Activated naive CD4-positive, alpha-beta T cell treated with anti-CD3 and anti-CD28 coated beads, Interleukin-2, amount 10 ng/mL, durations not matched to agents 7 days and 5 days (primary cell): ENCODE measurements around the gene PLCH2.

Experiments used
- CTCF ChIA-PET: fragments of 350-600 bp; sonication (Branson Sonifier 250); formaldehyde crosslinking; loops from one replicate; lab custom pipeline; 2021; ENCODE audit warnings: antibody characterized with exemption; lab: Charles Lee
- DNase-seq: peaks from one replicate; pipeline ENCODE4 v3.0.0-alpha.2; 2020
- H3K27ac Mint-ChIP-seq: one replicate; pipeline ENCODE4 v1.8.0; 2021; ENCODE audit warnings: mild to moderate bottlenecking, moderate library complexity, mixed read lengths
- H3K27me3 Mint-ChIP-seq: one replicate; pipeline ENCODE4 v1.8.0; 2021; ENCODE audit warnings: mild to moderate bottlenecking, mixed read lengths
- H3K36me3 Mint-ChIP-seq: one replicate; pipeline ENCODE4 v1.8.0; 2021; ENCODE audit warnings: mixed read lengths
- H3K4me1 Mint-ChIP-seq: one replicate; pipeline ENCODE4 v1.8.0; 2021; ENCODE audit warnings: mixed read lengths
- H3K4me3 Mint-ChIP-seq: one replicate; pipeline ENCODE4 v1.8.0; 2021; ENCODE audit warnings: mild to moderate bottlenecking, moderate library complexity, mixed read lengths
- H3K9me3 Mint-ChIP-seq: one replicate; pipeline ENCODE4 v1.8.0; 2021; ENCODE audit warnings: mixed read lengths

Gene PLCH2

DNA sequence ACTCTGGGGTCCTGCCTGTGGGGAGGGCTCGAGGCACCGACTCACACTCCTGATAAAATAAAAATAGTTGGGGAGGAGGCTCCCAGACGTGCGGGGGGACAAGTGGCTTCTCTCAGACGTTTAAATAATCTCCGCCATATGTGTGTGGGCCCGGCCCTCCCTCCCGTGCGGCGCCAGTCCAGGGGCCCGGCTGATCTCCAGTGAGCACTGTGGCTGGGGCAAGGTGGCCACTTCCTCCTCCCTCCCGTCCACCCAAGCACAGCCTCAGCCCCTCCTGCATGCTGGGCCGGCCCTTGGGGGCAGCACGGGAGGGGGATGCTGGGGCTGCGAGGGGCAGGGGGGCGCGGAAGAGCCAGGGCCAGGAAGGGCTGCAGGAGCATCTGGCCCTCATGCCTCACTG, 4.0 kb upstream of the PLCH2 start:
- H3K27me3 Mint-ChIP-seq = peaks cover 22% of the 10 kb centered on the region
- no peaks in the 10 kb centered on the region for H3K4me1 Mint-ChIP-seq
- no peak overlapping the region for H3K4me3 Mint-ChIP-seq
- no peaks in the 10 kb centered on the region for H3K9me3 Mint-ChIP-seq
- H3K27ac Mint-ChIP-seq = no peak overlapping the region
- CTCF ChIA-PET = no interaction called here
- H3K36me3 Mint-ChIP-seq = no peaks in the 10 kb centered on the region
- no peak for DNase-seq

DNA sequence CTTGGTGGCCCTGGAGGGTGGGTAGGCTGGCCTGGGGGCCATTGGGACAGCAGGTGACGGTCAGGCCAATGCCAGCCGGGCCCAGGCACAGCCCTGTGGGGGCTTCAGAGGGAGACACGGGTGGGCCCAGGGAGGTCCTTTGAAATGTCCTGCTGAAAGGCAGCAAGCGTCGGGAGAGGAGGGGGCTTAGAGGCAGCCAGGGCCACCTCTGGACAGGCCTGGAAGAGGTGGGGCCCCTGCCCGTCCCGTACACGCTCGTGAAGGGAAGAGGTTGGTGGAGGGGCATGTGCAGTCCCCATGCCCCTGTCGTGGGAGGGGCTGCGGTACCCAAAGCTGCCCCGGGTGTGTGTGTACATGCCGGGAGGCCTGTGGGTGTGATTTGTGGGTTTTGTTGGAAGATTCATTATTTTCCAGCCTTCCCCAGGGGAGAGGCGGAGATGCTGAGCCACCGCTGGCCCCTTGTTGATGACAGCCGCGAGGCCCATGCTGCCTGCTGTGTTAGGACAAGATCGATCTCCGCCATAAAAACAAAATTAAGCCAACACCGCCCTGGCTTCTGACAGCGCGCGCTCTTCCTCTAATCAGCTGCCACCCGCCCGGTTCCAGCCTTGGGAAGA, 3.4 kb upstream of the PLCH2 start:
- H3K27ac Mint-ChIP-seq = no peak overlapping the region
- H3K36me3 Mint-ChIP-seq = no peaks in the 10 kb centered on the region
- peaks cover 22% of the 10 kb centered on the region for H3K27me3 Mint-ChIP-seq
- CTCF ChIA-PET = no interaction called here
- no peaks in the 10 kb centered on the region for H3K9me3 Mint-ChIP-seq
- H3K4me3 Mint-ChIP-seq = no peak overlapping the region
- DNase-seq = no peak
- H3K4me1 Mint-ChIP-seq = no peaks in the 10 kb centered on the region

DNA sequence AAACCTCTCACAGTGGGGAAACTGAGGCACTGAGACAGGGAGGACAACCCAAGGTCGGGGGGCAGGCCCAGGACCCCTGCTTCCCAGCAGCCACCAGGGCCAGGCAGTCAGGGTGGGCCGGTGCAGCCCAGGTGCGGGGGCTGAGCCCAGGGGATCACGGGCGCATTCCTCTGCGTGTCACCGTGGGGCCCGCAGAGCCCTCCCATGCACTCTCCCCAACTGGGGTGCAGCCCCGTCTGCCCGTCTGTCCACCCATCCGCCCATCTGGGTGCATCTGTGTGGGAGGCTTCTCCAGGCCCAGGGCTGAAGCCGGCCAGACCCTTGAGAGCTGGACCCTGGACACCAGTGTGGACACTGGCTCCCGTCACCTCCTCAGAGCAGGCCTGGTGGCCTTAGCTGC, 2.9 kb upstream of the PLCH2 start:
- DNase-seq = no peak
- no peaks in the 10 kb centered on the region for H3K4me1 Mint-ChIP-seq

DNA sequence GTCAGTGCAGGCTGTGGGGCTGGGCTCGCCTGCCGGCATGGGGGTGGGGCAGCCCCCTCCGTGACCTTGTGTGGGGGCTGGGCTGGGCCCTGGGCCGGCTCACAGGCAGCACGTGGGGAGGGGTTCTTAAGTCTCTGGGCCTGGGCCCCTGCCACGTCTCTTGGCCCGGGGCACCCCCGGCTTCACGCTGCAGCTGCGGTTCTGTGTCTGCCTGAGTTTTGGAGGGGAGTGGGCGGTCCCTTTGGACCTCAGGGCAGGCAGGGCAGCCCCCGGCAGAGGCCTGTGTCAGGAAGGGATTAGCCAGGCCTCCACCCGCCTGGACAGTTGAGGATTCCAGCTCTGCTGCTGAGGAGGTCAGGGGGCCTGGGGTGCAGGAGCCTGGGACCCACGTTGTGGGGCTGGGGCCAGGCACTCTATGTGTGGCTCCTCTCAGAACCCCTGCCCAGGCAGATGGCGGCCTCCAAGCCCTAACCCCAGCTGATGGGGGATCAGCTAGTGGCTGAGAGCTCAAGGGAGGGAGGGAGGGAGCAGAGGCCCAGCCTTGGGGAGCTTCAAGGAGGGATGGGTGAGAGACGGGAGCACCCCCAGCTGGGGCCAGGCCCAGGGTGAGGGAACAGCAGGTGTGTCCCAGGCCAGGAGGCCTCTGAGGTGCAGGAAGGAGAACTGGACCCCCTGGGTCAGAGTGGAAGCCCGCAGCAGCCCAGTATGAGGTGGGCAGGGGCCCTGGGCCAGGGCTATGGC, 1.8 kb upstream of the PLCH2 start:
- no peak for DNase-seq
- H3K9me3 Mint-ChIP-seq = no peaks in the 10 kb centered on the region
- no peaks in the 10 kb centered on the region for H3K4me1 Mint-ChIP-seq
- no peak overlapping the region for H3K4me3 Mint-ChIP-seq
- CTCF ChIA-PET = no interaction called here
- peaks cover 7% of the 10 kb centered on the region for H3K27me3 Mint-ChIP-seq
- no peaks in the 10 kb centered on the region for H3K36me3 Mint-ChIP-seq
- no peak overlapping the region for H3K27ac Mint-ChIP-seq

More for the DNA sequence above, 2.9 kb upstream of the PLCH2 start:
- H3K27me3 Mint-ChIP-seq = peaks cover 17% of the 10 kb centered on the region
- no peaks in the 10 kb centered on the region for H3K9me3 Mint-ChIP-seq
- H3K4me3 Mint-ChIP-seq = no peak overlapping the region
- CTCF ChIA-PET = no interaction called here
- H3K27ac Mint-ChIP-seq = no peak overlapping the region
- no peaks in the 10 kb centered on the region for H3K36me3 Mint-ChIP-seq

DNA sequence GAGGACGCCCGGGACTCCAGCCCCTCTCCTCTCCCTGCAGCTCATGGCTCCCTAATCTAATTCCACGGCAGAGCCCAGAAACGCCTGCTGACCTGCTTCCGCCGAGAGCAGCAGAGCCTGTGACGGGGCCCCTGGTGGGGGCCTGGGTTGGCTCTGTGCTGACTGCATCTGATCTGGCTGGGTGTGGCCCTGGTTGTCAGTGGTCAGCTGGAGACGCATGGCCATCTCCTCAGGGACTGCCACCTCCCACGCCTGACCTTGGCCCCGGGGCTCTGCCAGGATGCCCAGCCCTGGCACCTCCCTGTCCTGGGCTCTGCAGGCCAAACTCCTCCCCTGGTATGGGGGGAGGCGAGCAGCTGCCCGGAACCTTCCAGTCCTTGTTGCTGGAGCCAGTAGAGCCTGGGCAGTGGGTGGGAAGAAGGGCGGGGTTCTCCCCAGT, 1.1 kb upstream of the PLCH2 start:
- Mint-ChIP-seq H3K4me3 (no peak overlapping the region), H3K9me3 (no peaks in the 10 kb centered on the region), H3K27me3 (peaks cover 3% of the 10 kb centered on the region), H3K4me1 (no peaks in the 10 kb centered on the region), H3K27ac (no peak overlapping the region), H3K36me3 (no peaks in the 10 kb centered on the region)
- CTCF ChIA-PET = no interaction called here
- no peak for DNase-seq

DNA sequence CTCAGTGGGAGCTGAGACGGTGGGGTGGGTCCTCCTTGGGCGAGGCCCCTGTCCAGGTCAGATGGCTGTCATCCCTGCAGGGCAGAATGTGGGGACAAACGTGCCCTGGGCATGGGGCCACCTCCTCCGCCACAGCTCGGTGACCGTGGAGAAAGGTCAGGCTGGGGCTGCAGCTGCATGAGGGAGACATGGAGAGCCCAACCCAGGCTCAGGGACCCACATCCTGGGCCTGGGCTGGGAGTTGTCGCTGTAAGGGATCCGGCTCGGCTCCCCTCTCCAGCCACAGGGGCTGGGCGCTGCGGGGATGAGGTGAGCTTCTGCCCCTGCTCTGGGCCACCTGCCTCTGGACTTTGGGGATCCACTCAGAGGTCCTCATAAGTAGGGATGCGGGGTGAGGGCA, 518 bp upstream of the PLCH2 start:
- no peak for DNase-seq
- Mint-ChIP-seq H3K9me3 (no peaks in the 10 kb centered on the region), H3K27me3 (no peaks in the 10 kb centered on the region), H3K27ac (no peak overlapping the region), H3K4me3 (no peak overlapping the region), H3K36me3 (no peaks in the 10 kb centered on the region), H3K4me1 (no peaks in the 10 kb centered on the region)
- CTCF ChIA-PET = no interaction called here

DNA sequence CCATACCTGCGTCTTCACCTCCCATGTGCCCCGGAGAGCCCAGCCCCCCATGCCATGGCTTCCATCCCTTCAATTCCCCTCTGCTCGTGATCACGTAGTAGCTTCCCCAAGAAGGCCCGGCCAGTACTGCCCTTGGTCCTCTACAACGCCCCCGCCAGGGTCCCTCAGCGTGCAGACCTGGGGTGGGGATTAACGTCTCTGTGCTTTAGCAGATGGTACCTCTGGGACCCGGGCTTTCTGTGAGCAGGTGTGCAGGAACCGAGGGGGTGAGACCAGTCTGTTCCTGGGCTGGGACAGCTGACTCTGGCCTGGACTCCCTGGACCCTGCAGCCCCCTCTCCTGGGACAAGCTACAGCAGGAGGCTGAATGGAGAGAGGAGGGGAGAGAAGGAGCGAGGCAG, 1.2 kb downstream of the PLCH2 start:
- Mint-ChIP-seq H3K9me3 (no peaks in the 10 kb centered on the region), H3K36me3 (no peaks in the 10 kb centered on the region), H3K4me1 (no peaks in the 10 kb centered on the region), H3K27me3 (no peaks in the 10 kb centered on the region), H3K4me3 (no peak overlapping the region), H3K27ac (no peak overlapping the region)
- CTCF ChIA-PET = interaction anchor here (0.6 kb wide), 1 partner anchor 108 kb away, joined by 3 read pairs; no protein-coding TSS in a partner anchor
- DNase-seq = no peak

DNA sequence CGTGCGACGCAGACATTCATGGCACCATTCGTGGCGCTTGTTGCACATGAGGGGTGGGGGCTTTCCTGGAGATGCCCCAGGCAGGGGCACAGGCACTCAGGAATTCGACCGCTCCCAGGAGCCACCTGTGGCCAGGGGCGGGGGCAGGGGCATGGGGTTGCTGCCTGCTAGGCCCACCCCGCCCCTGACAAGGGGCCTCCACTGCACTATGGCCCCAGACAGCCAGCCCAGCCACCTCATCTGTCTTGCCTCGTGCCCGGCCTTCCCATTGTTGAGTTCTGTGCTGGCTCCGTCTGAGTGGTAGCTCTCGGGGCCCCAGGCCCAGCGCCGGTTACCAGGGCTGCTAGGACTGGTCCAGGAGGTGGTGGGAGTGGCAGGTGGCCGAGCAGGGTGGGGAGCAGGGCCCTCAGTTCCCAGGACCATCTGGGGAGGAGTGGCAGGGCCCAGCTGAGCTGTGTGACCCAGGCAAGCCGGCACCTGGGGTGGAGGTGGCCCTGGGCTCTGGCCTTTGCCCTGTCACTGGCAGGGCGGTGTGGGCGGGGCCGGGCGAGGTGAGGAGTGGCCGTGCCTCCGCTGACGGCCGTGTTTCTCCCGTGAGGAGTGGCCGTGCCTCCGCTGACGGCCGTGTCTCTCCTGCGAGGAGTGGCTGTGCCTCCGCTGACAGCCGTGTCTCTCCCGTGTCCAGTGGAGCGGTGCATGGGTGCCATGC, 1.9 kb downstream of the PLCH2 start:
- no peaks in the 10 kb centered on the region for H3K9me3 Mint-ChIP-seq
- no peak overlapping the region for H3K4me3 Mint-ChIP-seq
- H3K36me3 Mint-ChIP-seq = no peaks in the 10 kb centered on the region
- no peak for DNase-seq
- CTCF ChIA-PET = interaction anchor here (0.6 kb wide), 1 partner anchor 108 kb away, joined by 3 read pairs; no protein-coding TSS in a partner anchor
- H3K27ac Mint-ChIP-seq = no peak overlapping the region
- H3K4me1 Mint-ChIP-seq = no peaks in the 10 kb centered on the region
- no peaks in the 10 kb centered on the region for H3K27me3 Mint-ChIP-seq

DNA sequence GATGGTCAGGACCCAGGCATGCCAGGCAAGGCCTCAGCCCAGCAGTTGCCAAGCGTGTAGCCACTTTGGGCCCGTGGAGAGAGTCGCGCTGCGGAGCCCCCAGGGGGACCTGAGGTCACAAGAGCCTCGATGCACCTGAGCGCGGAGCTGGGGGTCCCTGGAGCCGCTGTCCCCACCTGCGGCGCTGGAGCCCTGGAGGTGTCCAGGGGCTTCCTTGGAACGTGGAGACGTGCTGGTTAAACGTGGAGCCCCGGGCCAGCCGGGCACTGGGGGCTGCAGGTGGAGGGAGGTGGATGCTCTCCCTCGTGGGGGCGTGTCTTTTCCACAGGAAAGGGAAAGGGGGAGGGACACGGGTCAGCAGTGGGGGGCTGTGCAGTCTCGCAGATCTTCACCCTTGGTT, 3.1 kb downstream of the PLCH2 start:
- no peak for DNase-seq
- Mint-ChIP-seq H3K27ac (no peak overlapping the region), H3K27me3 (no peaks in the 10 kb centered on the region), H3K9me3 (no peaks in the 10 kb centered on the region), H3K36me3 (no peaks in the 10 kb centered on the region), H3K4me1 (no peaks in the 10 kb centered on the region), H3K4me3 (no peak overlapping the region)
- CTCF ChIA-PET = no interaction called here

DNA sequence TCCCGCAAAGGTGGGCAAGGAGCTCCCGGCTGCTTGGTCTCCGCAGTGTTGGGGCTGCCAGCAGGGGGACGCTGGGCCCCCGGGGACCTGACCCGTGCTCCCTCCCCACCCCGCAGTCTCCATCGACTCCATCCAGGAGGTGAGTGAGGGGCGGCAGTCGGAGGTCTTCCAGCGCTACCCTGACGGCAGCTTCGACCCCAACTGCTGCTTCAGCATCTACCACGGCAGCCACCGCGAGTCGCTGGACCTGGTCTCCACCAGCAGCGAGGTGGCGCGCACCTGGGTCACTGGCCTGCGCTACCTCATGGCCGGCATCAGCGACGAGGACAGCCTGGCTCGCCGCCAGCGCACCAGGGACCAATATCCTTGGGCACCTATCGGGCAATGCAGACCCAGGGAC, 3.5 kb downstream of the PLCH2 start:
- Mint-ChIP-seq H3K9me3 (no peaks in the 10 kb centered on the region), H3K36me3 (no peaks in the 10 kb centered on the region), H3K27me3 (no peaks in the 10 kb centered on the region), H3K27ac (no peak overlapping the region), H3K4me1 (no peaks in the 10 kb centered on the region), H3K4me3 (no peak overlapping the region)
- CTCF ChIA-PET = no interaction called here
- DNase-seq = no peak

DNA sequence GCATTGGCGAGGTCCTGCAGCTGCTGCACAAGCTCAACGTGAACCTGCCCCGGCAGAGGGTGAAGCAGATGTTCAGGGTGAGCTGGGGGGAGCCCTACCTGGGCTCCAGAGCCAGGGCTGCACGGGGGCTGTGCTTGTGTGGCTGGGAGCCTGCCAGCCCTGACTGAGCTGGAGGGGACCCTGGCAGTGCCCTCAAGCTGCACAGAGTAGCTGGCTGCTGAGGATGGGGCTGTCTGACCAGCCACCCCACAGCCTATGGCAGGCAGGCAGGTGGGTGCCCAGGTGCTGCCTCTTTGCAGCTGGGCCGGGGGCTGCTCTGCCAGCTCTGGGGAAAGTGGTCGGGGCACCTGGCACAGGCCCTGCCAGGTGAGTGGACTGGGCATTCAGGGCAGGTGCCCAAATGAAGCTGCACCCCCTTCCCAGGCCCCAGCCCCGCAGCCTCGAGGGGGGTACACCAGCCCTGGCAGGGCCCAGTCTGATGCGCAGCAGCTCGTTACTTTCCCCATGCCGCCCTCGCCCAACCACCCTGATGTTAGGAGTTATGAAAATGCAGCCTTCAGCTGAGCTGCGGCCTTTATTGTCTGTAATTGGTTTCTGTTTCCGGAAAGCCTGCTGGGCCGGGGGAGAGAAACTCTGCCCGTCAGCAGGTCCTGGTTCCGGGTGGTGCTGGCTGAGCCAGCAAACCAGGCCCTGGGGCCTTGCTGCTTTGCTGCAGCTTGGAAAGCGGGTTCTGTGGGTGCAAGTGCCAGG, 4.3 kb downstream of the PLCH2 start:
- Mint-ChIP-seq H3K4me3 (no peak overlapping the region), H3K36me3 (no peaks in the 10 kb centered on the region), H3K27me3 (no peaks in the 10 kb centered on the region), H3K4me1 (no peaks in the 10 kb centered on the region), H3K9me3 (no peaks in the 10 kb centered on the region), H3K27ac (no peak overlapping the region)
- no peak for DNase-seq
- CTCF ChIA-PET = no interaction called here

DNA sequence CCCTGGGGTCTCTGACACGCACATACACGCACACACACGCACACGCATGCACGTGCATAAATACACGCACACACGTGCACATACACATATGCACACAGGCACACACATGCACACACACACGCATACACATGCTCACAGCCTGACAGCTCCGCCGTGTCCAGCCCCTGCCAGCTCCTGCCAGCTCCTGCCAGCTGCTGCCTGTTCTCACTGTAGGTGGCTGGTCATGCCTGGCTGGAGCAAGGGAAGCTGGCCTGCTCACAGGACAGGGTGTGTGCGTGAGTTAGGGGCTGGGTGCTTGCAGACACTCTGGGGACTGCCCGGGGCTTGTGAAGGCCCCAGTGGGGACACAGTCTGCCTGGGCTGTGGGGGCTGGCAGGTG, 4.9 kb downstream of the PLCH2 start:
- CTCF ChIA-PET = no interaction called here
- H3K9me3 Mint-ChIP-seq = no peaks in the 10 kb centered on the region

DNA sequence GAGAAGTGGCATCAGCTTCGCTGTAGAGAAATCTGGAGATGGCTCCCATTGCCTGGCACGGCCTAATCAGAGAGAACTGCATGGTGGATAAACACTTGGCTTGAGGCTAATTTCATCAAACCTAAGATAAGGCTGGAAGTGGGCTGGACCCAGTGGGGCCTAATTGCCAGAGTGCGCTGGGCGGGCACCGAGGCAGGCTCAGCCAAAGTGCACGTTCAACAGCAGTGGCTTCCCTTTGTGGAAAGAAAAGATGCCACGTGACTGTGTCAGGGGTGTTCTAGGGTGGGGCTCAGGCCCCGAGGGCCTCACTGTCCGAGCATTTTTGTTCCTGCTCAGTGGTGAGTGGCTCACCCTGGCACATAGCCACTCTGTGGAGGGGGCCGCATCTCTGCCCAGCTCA, 5.8 kb downstream of the PLCH2 start:
- no peak for DNase-seq
- Mint-ChIP-seq H3K27ac (no peak overlapping the region), H3K4me3 (no peak overlapping the region), H3K36me3 (no peaks in the 10 kb centered on the region), H3K27me3 (no peaks in the 10 kb centered on the region), H3K9me3 (no peaks in the 10 kb centered on the region), H3K4me1 (no peaks in the 10 kb centered on the region)
- CTCF ChIA-PET = no interaction called here

More for the DNA sequence above, 4.9 kb downstream of the PLCH2 start:
- no peaks in the 10 kb centered on the region for H3K27me3 Mint-ChIP-seq
- no peak overlapping the region for H3K4me3 Mint-ChIP-seq
- H3K27ac Mint-ChIP-seq = no peak overlapping the region
- no peaks in the 10 kb centered on the region for H3K4me1 Mint-ChIP-seq
- no peaks in the 10 kb centered on the region for H3K36me3 Mint-ChIP-seq
- DNase-seq = no peak

DNA sequence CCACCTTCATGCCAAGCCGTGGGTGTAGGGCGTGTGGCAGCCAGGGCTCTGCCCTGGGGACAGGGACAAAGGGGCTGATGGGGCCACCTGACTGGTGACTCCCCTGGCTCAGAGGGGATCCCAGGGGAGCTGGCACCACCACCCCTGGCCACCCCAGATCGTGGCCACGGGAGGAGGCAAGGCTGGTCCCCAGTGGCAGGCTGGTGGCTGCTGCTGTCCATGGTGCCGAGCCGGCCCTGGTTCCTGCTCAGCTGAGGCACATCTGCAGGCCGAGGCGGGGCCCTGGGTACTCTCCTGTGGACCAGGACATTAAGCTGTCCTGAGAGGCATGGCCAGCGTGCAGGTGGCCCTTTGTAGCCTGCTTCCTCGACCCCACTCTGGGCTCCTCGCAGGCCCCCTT, 6.5 kb downstream of the PLCH2 start:
- H3K4me3 Mint-ChIP-seq = no peak overlapping the region
- H3K27ac Mint-ChIP-seq = no peak overlapping the region
- H3K9me3 Mint-ChIP-seq = peaks cover 3% of the 10 kb centered on the region
- H3K4me1 Mint-ChIP-seq = no peaks in the 10 kb centered on the region
- CTCF ChIA-PET = no interaction called here
- H3K27me3 Mint-ChIP-seq = no peaks in the 10 kb centered on the region
- no peak for DNase-seq
- no peaks in the 10 kb centered on the region for H3K36me3 Mint-ChIP-seq
